Liver (tissue), 9 donors: ENCODE results near the gene TUBB2A. TPM values are rescaled to one million over a fixed set of nuclear protein-coding genes. Genes with fewer than 3 reads are reported as not detected.

Experiments
- DNase-seq: peaks from one replicate; pipeline ENCODE4 v3.0.0-alpha.2; 2017; ENCODE audit warnings: low spot score
- H3K27ac ChIP-seq, 2 donors: one replicate each; pipeline ENCODE4 v1.7.0; 2013; ENCODE audit warnings: inconsistent platforms in 2 of 2, low read length in 2 of 2, control low read depth in 1 of 2, low read depth in 1 of 2, mild to moderate bottlenecking in 1 of 2
- H3K27me3 ChIP-seq, 4 donors: one replicate each; pipeline versions ENCODE4 v1.6.1 to v1.7.0; 2013; ENCODE audit warnings: low read length in 3 of 4, inconsistent platforms in 1 of 4, mild to moderate bottlenecking in 1 of 4, moderate library complexity in 1 of 4; ENCODE audit not compliant: control insufficient read depth in 4 of 4, insufficient read depth in 4 of 4
- H3K36me3 ChIP-seq, 4 donors: one replicate each; pipeline versions ENCODE4 v1.6.1 to v1.7.0; 2013; ENCODE audit warnings: low read length in 3 of 4, mild to moderate bottlenecking in 3 of 4, low read depth in 1 of 4, moderate library complexity in 1 of 4; ENCODE audit not compliant: control insufficient read depth in 4 of 4, insufficient read depth in 3 of 4
- H3K4me1 ChIP-seq, 4 donors: one replicate each; pipeline versions ENCODE4 v1.6.1 to v1.7.0; 2013; ENCODE audit warnings: low read length in 3 of 4, mild to moderate bottlenecking in 3 of 4, moderate library complexity in 1 of 4; ENCODE audit not compliant: control insufficient read depth in 4 of 4, insufficient read depth in 4 of 4
- H3K4me3 ChIP-seq, 3 donors: one replicate each; pipeline versions ENCODE4 v1.6.1 to v1.7.0; 2013; ENCODE audit warnings: low read length in 3 of 3, control low read depth in 1 of 3, low read depth in 1 of 3, mild to moderate bottlenecking in 1 of 3
- H3K9ac ChIP-seq, 2 donors: one replicate each; pipeline ENCODE4 v1.7.0; 2013; ENCODE audit warnings: low read length in 2 of 2, mild to moderate bottlenecking in 2 of 2, moderate library complexity in 2 of 2, control low read depth in 1 of 2, low read depth in 1 of 2
- H3K9me3 ChIP-seq, 4 donors: one replicate each; pipeline versions ENCODE4 v1.6.1 to v1.7.0; 2013; ENCODE audit warnings: low read length in 3 of 4; ENCODE audit not compliant: control insufficient read depth in 4 of 4
- ATF3 ChIP-seq: IDR thresholded peaks from 2 replicates; pipeline ENCODE4 v1.6.1; 2016; ENCODE audit warnings: antibody characterized with exemption
- EGR1 ChIP-seq, 2 donors: IDR thresholded peaks; 2 replicates each; pipeline ENCODE4 v1.6.1; 2016 to 2018; ENCODE audit warnings: antibody characterized with exemption in 2 of 2, low read depth in 2 of 2
- FOXA1 ChIP-seq: IDR thresholded peaks from 2 replicates; pipeline ENCODE4 v1.6.1; 2016; ENCODE audit warnings: antibody characterized with exemption
- FOXA2 ChIP-seq: IDR thresholded peaks from 2 replicates; pipeline ENCODE4 v1.6.1; 2016; ENCODE audit warnings: antibody characterized with exemption
- HNF4G ChIP-seq: IDR thresholded peaks from 2 replicates; pipeline ENCODE4 v1.6.1; 2016; ENCODE audit warnings: antibody characterized with exemption
- JUND ChIP-seq, 2 donors: IDR thresholded peaks; 2 replicates each; pipeline ENCODE4 v1.6.1; 2016; ENCODE audit warnings: antibody characterized with exemption in 2 of 2
- MAX ChIP-seq: IDR thresholded peaks from 2 replicates; pipeline ENCODE4 v1.6.1; 2016; ENCODE audit warnings: antibody characterized with exemption
- NR2F2 ChIP-seq: IDR thresholded peaks from 2 replicates; pipeline ENCODE4 v1.6.1; 2016; ENCODE audit warnings: antibody characterized with exemption
- RAD21 ChIP-seq, 2 donors: IDR thresholded peaks; 2 replicates each; pipeline ENCODE4 v1.6.1; 2016; ENCODE audit warnings: antibody characterized with exemption in 2 of 2, mild to moderate bottlenecking in 2 of 2
- REST ChIP-seq: IDR thresholded peaks from 2 replicates; pipeline ENCODE4 v1.6.1; 2016; ENCODE audit warnings: antibody characterized with exemption, mild to moderate bottlenecking
- RXRA ChIP-seq, 2 donors: IDR thresholded peaks; 2 replicates each; pipeline ENCODE4 v1.6.1; 2017 to 2018; ENCODE audit warnings: antibody characterized with exemption in 2 of 2, mild to moderate bottlenecking in 1 of 2
- SP1 ChIP-seq: IDR thresholded peaks from 2 replicates; pipeline ENCODE4 v1.6.1; 2018; ENCODE audit warnings: antibody characterized with exemption, mild to moderate bottlenecking
- TAF1 ChIP-seq: conservative IDR thresholded peaks from 2 replicates; pipeline ENCODE4 v1.6.1; 2016; ENCODE audit warnings: antibody characterized with exemption, mild to moderate bottlenecking
- YY1 ChIP-seq: IDR thresholded peaks from 2 replicates; pipeline ENCODE4 v1.6.1; 2016; ENCODE audit warnings: antibody characterized with exemption, mild to moderate bottlenecking
- ZBTB33 ChIP-seq: IDR thresholded peaks from 2 replicates; pipeline ENCODE4 v1.6.1; 2016; ENCODE audit warnings: antibody characterized with exemption
- WGBS: extraction: QIAGEN DNeasy Blood & Tissue Kit; methylation state at CpG from one replicate; pipeline ENCODE4 v1.1.7; 2013; 5-methylcytosine and 5-hydroxymethylcytosine counted together
- polyA plus RNA-seq, 2 donors: library from polyadenylated mRNA; stranded (reverse) in 1 of 2; unstranded in 1 of 2; fragments of 200-250 nt in 1 of 2; fragments of >200 nt in 1 of 2; fragmentation: Nextera tagmentation in 1 of 2; extraction: Ambion mirVana in 1 of 2; gene quantifications; one replicate each; pipeline versions ENCODE4 v1.2.1 to v1.2.3, GENCODE V29; 2013 to 2015
- total RNA-seq, 2 donors: library from RNA; depleted of rRNA; stranded (reverse); fragments of >200 nt; gene quantifications; one replicate each; pipeline ENCODE4 v1.2.3, GENCODE V29; 2014
- donor health status: healthy.
- donor health status: healthy.
- donor health status: healthy.
- donor health status: healthy.
- donor health status: healthy.

The TUBB2A gene
- total and polyA plus RNA-seq, 4 donors, result 53.5 to 94.8 (median 88.1) TPM

- 84% methylated on average over 23 of the region's 23 CpGs for WGBS
Measured at GRCh38 chr6:3193102-3193849, 35.9 kb upstream of the TUBB2A start.

More at GRCh38 chr6:3193102-3193849, 35.9 kb upstream of the TUBB2A start:
- TF ChIP-seq EGR1 (IDR thresholded peaks at IDR 0.05; ENCODE audit: low read depth in 2 of 2) (no peak), SP1 (no peak), MAX (no peak), ZBTB33 (no peak), ATF3 (no peak), JUND (IDR thresholded peaks at IDR 0.05) (no peak), FOXA2 (no peak), REST (no peak), YY1 (no peak), HNF4G (no peak), RAD21 (IDR thresholded peaks at IDR 0.05) (no peak), FOXA1 (no peak), NR2F2 (no peak), RXRA (IDR thresholded peaks at IDR 0.05) (no peak), TAF1 (no peak)
- H3K9me3 ChIP-seq, result no peaks in the 10 kb centered on the region
- no peaks in the 10 kb centered on the region for H3K4me1 ChIP-seq
- H3K4me3 ChIP-seq, result no peak overlapping the region
- H3K9ac ChIP-seq, result no peak overlapping the region
- no peak for DNase-seq
- no peak overlapping the region for H3K27ac ChIP-seq
- peaks cover 0 to 2% (median 0%) of the 10 kb centered on the region in 4 donors for H3K27me3 ChIP-seq
- H3K36me3 ChIP-seq, result no peaks in the 10 kb centered on the region
